ENCODE results near the gene PPBP.

PPBP gene, protein sequence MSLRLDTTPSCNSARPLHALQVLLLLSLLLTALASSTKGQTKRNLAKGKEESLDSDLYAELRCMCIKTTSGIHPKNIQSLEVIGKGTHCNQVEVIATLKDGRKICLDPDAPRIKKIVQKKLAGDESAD

DNA sequence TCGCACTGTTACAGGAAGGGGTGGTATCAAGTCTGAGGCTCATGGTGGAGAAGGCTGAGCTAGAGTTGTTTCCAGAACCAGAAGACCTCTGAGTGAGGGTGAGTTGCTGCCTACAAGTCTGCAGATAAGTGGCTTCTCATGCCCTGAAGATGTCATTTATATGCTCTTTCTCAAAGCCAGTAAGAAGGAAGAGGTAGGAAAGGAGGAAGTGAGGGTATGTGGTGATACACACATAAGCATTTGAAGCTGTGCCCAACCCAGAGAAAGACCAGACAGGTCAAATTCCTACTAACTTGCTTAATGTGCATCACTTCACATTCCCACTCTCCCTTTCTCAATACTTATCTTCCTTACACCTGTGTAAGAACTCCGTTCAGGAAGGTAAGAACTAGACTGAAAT, at the start of gene PPBP:
Gene PPBP (minus strand): TSS at position 130 of the 400 bp plus-strand sequence. CDS start 87 bp downstream, at position 43.
- no peak for DNase-seq

DNA sequence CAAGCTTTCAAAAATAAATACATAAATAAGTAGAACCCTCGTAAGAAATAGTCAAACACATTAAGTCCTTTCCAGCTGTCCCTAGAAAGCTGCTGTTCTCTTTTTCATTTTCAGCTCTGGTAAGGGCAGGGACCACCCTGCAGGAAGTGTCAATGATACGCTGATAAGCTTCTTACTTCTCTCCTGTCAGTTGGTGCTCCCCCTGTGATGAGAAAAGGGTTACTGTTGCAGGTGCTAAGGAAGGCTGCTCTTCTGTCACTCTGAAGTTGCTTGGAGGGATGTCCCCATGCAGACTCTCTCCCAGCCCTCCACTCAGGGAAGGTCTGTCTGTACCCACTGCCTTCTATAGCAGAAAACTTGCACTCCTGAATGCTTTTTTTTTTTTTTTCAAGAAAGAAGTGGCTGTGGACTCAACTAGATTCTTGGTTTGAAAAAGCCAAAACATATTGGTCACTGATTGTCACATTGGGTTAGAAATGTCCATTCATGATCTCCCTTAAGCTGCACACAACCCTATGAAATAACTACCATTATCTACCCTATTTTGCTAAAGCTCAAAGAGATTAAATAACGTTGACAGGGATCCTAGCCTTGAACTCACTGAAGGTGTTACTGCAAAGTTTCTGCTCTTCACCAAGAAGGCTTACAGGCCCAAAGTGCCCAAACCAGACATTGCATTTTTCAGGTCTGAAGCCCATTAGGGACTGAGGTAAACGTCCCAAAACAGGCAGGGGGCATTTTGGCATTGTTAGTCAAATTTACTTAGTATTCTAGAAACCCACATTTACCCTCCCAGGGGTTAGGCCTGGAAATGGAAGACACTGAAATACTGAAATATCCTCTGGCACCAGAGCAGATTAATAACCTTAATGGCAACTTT, 49.3 kb upstream of the PPBP start:
- DNase-seq: no peak

DNA sequence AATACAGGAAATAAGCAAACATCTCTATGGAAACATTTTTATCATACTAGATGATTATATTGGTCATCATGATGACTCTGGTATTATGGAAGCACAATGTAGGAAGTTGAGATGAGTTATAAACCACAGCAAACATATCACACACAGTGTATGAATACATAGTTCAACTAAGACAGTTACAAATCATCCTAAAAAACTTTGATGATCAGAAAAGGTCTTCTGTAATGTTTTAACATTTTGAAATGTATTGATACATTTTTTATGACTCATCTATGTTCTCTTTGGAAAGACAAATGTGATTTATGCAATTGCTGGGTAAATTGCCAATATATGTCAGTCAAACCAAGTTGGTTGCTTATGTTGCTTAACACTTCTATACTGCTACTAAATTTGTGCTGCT, 45.7 kb upstream of the PPBP start:
- DNase-seq: no peak

DNA sequence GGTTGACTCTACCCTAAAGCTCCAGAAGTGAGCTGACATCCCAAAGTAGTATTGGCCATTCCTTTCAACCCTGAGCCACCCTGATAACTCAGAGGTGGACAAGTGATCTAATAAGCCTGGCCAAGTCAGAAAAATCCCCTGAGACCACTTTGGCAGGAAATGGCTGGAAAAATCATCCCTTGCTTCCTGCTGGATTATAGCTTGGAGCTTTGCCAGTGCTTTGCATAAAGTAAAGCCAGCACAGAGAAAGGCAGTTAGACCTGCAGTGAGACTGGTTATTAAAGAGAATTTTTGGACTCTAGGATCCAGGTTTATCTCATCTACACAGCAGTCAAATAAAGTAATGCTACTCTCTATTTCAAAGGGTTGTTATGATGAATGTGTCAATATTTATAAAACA, 44.1 kb upstream of the PPBP start:
- peak; percentile 23 for DNase-seq

DNA sequence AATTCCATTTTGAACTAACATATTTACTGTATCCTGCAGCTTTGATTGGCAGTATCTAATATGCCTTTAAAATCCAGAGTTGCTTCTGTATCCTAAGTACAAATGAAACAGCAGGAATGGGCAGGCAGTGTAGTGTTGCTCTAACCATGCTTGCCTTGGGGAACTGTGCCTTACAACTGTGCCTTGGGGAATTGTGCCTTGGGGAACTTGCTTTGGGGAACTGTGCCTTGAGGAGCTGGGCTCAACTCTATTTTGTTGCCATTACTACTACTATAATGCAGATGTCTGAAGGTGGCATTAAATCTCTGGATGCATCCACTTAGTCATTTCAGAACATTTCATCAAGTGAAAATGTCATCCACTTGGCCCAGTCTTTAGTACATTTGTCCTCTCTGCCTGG, 43.6 kb upstream of the PPBP start:
- no peak for DNase-seq

DNA sequence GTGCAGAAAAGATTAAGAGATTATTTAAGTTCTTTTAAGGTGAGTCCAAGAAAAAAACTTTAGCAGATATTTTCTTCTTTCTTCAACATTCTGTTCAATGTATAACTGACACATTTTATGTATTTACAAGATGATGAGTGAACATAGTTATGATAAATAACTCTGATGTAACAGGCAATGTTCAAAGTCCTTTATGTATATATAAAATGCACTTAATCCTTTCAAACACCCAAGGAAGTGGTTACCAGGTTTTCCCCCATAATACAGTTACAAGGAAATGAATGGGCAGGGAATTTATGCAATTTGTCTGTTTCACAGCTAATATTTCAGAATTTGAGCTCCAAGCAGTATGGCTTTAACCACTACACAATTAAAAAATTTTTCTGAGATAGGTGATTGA, 42.3 kb upstream of the PPBP start:
- no peak for DNase-seq

DNA sequence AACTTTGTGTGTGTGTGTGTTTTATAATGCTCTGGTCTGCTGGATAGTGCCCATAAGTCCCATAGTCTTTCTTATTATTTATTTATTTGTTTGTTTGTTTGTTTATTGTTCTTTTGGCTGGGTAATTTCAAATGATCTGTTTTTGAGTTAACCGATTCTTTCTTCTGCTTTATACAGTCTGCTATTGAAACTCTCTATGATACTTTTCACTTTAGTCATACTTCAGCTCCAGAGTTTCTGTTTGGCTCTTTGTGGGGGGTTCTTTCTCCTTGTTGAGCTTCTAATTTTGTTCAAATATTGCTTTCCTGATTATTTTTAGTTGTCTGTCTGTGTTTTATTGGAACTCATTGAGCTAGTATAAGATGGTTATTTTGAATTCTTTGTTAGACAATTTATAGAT, 40.5 kb upstream of the PPBP start:
- DNase-seq: no peak

DNA sequence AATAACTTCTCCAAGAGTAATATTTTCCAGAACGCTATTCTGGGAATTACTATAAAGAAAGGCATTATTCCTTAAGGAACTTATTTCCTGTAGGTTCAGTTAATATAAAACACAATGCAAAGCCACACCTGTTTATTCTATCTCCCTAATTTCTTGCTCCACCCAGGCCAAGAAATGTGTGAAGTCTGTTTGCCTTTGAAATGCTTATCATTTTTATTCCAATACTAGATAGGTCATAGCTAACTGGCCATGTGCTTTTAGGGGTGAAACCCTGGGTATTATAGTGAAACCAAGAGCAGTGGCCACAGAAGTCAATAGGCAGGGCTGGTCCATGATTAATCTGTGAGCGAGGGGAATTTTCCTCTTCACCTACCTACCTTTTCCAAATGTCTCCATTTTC, 35.7 kb upstream of the PPBP start:
- no peak for DNase-seq

DNA sequence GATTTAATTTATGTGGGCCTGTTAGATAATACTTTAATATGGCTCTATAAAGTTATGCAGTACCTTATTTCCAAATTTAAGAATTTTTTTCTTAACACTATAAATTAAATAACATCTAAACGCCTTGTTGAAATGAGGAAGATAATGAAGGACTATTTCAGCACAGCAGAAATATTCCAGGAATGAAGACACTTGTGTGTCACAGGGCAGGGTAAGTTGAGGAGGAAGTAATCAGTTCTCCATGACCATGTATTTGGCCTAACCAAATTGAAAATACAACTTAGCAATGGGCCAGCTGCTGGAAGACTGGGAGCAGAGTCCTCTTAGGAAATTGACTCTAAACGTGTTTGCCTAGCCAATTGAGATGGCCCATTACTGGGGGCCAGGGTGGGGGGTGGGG, 33.6 kb upstream of the PPBP start:
- no peak for DNase-seq

DNA sequence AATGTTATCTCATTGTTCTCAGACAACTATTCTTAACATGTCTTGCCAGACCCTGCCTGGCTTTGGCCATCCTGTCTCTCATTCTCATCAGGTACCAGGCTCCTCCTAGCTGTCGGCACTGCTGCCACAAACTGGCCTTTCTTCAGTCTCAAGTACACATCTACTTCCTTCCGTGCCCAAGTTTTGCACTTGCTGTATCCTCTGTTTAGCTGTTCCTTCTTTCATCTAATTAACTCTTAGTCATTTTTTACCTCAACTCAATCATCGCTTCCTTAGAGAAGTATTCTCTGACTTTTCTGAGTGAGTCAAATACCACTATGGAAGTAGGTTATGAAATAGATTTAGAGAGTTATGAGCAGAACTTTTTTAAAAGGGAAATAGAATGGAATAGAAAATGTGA, 30.8 kb upstream of the PPBP start:
- no peak for DNase-seq

DNA sequence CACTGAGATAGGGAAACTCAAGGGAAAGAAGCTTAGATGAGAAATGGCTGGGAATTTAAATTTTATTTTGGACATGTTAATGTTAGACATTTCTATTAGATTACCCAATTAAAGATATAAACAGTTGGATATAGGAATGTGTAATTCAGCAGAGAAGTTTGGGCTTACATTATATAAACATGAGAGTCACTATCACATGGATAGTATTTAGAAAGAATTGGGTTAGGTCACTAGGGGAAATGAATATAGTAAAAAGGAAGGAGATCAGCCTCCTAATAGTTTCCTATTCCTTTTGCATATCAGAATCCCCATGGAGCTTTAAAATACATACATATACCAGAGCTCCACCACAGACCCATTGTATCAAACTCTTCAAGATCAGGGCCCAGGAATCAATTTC, 30.1 kb upstream of the PPBP start:
- no peak for DNase-seq

DNA sequence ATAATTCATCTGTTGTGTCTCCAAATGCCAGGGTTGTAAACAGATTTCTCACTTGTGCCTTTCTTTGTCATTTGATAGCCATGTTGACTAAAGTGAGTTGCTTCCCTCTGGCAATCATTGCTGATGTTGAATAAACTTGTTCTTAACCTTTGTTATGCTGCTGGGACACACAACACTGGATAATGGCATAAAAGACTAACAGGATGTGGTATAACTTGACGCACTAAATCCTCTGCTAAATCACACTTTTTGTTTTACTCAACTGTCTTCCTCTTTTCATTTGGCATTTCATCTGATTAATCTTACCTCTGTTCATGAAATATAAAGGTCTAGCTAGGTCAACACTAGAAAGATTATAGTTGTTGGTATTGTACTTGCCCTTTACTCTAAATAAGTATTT, 28.1 kb upstream of the PPBP start:
- no peak for DNase-seq

DNA sequence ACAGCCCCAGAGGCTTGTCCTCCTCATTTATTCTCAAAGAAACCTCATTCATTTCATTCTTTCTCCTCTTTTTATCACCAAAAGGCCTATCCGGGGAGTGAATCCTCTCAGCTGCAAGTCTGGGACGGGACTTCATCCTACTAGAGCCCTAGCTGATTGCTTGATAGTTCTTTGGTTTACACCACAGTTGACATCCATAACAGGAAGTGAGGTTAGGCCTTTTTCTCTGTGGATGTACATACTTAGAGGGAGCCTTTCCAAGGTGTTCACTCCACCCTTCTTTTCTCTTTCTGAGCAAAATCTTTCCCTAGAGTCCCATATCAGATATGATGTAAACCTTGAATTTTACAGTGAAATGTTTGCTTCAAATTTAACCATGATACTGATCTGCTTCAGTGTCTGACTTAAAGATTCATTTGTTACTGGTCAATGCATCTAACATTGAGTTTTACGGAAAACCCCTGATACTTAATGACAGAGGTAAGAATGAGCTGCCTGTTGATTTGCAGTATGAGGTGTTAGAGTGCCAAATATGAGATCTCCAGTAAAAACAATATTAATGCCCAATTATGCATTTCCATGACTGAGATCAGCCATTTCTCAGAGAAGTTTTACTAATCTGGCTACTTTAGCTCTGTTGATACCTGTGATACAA, 27.3 kb upstream of the PPBP start:
- no peak for DNase-seq

DNA sequence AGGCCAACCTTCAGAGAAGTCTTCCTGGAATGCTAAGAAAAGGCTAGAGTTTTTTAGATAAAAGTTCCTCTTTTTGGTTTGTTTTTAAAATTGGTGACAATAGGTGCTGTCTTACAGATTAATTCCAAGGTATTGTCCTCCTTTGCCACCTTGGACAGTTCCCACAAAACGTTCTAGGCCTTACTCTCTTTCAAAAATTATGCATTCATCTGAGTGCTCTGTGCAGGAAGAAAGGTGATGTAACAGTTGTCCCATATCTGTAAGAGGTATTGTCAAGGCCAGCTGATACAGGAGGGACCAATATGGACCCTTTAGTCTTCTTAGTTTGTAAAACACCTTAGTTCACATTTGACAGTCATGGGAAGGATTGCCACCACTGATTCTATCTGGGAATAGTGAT, 26.3 kb upstream of the PPBP start:
- DNase-seq: no peak

DNA sequence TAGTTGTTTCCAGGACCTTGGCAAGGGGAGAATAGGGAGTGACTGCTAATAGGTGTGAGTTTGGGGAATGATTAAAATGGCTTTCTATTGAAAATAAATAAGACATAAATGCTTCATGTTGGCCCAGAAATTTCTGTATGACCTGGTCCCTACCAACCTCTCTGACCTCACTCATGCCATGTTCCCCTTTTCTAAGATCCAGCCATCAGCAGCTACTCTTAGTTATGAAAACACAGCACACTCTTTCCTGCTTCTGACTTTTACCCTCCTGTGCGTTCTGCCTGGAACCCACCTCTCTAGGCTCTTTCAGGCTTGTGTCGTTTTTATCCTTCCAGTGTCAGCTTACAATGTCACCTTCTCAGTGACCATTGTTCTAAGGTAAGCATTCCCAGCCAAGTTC, 25.3 kb upstream of the PPBP start:
- no peak for DNase-seq

DNA sequence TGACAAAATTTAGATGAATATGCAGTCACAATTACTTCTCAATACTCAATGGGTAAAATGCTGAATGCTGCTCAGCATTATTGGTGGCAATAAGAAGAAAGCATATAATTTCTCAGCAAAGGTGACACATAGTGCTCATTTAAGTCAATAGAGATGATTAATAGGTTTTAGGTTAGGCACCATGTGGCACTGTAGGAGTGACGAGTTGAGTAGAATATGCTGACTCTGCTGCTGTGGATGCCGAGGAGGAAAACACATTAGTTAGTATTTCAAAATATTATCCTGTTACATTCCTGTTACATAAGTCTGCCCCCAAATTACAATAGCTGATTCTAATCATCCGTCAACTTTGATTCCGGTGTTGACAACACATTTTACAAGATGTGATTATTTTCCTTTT, 24.1 kb upstream of the PPBP start:
- no peak for DNase-seq

DNA sequence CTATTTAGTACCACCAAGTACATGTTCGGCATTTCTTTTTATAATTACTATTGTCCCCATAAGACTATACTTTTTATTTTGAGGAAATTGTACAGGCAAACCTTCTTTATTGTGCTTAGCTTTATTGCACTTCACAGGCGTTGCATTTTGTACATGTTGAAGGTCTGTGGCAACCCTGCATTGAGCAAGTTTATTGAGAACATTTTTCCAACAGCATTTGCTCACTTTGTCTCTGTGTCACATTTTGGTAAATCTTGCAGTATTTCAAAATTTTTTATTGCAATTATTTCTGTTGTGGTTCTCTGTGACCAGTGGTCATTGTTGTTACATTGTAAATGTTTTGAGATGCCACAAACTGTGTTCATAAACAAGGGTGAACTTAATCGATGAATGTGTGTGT, 21.3 kb upstream of the PPBP start:
- no peak for DNase-seq

DNA sequence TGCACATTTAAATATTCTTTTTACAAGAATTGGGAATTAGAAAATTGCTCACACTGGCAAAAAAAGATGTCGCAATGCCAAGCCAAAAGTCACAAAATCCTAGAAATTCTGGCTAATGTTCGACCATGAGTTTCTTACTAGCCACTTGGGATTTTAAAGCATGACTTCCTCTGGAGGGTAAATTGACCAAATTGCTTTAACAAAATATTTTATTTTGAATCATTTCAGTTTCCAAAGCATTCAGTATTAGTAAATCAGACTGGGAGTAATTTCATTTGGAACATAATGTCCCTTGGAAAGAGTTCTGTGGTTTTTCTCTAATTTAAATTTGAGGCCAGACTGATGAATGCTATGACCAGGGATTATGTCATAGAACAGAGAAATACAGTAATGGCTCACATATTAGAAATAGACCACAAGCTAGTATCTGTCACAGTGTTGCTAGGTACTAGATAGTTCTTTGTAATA, 18.1 kb upstream of the PPBP start:
- no peak for DNase-seq

DNA sequence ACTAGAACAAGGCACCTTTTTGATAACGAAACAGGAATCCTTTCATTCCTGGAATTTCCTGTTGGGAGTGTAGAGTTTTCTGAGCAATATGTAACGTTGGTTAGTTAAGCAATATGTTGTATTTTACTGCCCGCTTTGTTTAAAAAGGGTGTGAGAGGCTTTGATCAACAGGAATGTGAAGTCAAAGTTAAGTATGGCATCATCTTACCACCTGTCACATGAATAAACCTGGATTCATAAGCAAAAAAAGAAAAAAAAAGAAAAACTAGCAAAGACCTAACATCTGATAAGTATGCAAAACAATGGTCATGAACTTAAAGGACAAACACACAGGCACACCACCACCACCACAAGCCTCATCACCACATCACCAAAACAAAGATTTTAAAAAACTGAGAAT, 17.5 kb upstream of the PPBP start:
- no peak for DNase-seq

DNA sequence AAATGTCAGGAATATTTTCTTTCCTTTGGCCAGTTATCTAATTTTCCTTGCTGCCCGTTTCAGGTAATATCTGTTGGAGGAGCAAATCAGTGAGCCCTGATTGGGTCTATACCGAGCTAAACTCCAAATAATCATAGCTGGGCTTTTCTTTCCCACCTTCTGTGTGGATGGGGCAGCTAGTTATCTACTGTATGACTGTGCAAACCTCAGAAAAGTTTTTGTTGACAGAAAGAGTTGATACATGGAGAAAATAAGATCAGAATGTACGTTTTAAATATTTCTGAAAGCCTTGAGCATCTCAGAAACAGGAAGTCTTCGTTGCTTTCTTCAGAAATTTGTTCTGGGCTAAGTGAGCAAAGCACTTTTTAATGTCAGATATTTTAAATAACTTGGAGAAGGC, 16.7 kb upstream of the PPBP start:
- no peak for DNase-seq

DNA sequence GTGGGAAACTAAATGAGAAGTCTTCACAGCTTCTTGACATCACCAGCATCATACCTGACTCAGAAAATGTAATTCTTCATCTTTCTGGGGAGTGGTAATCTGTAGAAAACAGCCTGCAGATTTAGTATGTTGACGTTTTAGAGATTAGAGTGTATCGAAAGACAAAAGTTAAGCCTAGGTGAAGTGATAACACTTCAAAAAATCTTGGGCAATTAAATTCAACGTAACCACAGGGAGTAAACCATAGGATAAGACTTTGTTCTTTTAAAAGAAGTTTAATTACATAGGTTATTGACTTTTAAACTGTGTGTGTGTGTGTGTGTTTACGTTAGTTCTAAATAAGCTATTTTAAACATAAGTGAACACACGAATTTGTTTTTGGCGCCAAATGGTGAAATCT, 12.3 kb upstream of the PPBP start:
- DNase-seq: no peak

DNA sequence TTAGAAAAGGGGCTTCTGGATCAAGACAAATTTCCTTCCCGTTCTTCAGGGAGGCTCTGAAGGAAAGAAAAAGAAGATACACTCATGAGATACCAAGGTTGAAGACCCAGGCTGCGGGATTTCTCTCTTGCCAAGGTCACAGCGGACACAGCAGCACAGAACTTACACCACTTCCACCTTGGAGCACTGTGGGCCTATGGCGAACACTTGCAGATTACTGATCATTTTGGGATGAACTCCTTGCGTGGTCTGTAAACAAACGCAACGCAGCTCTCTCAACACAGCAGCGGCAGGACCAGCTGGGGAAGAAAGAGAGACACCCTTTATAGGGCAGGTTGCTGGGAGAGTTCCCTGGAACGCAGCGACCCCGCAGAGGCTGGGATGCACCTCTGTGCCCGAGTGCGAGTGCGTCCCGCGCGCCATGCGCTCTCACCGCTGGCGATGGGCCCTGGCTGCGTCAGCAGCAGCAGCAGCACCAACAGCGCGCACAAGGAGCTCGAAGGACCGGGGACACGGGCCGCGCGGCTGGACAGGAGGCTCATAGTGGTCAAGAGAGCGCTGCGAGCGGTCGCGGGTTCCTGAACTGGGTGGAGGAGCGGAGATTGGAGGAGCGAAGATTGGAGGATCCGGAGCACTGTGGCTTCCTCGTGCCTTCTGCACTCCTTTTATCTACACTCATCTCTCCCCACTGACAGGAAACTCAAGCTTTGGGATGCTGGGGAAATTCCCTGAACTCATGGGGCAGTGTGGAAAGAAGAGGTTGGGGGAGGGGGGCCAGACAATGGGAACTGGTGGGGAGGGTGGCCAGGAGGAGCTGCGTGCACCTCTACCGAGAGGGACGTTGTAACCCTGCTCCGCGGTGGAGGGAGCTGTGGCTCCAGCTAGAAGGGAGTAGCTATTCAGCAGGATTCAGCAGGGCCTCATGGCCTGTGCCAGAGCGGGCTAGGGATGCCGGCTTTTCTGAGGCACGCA, 10.3 kb upstream of the PPBP start, which contains the start of gene CXCL5:
Gene CXCL5 (minus strand): TSS at position 638 of the 972 bp plus-strand sequence. CDS start 96 bp downstream, at position 542.
- DNase-seq: no peak

DNA sequence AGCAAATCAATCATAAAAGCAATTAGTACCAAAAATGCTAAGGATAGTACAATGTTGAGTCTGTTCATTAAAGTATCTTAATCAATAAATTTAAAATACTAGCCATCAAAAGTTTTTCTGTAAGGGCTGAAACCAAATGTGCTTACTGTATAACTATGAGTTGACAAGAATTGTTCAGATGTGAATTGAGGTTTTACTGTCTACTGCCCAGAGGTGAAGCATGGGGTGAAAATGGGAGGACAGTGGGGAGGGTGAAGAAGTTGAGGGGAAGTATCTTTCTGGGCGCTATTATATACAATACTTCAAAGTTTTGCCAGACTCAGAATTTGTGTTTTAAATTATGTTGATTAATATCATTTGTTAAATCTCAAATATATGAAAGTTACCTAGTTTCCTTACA, 4.1 kb upstream of the PPBP start:
- DNase-seq: no peak
